ENCODE measurements around the gene LYRM1. TPM values are rescaled to one million over a fixed set of nuclear protein-coding genes. Genes with fewer than 3 reads are reported as not detected.

The LYRM1 gene
- total and polyA plus RNA-seq, 2 of the 8 experiments (the other 6 are each of a cell fraction or from before 2014, with no cell fraction given): 11.6 to 13.4 TPM

DNA sequence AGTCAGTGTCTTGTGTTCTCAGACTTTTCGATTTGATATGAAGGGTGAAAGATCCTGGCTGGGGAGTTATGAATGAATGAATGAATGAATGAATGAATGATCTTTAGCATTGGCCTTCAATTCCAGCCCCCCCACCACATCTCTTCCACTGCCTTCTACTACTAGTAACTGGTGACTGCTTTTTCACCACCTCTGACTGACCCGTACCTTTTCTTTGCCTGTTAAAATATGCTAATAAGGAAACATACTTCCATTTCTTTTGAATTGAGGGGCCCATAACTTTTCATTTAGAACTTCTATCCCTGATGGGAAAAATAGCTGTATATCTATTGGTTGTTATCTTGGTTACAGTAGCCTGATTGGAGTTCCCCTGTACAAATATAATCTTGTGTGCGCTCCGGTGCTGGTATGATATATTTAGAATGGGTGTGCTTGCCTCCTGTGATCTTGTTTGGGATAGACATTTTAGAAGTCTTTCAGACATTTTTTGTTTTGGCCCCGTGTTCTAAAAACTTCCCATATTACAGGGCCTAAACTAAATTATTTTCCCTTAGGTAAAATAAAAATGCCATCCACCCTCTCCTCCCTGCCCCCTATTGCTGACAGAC, 3.4 kb downstream of the LYRM1 start (continued):
- no peak for TF ChIP-seq POLR2AphosphoS5 (IDR thresholded peaks at IDR 0.05; ENCODE audit: low read depth, low read length)
- no peak for TF ChIP-seq JUN (IDR thresholded peaks at IDR 0.05; ENCODE audit: low read depth, low read length)
- no peak for TF ChIP-seq TAF7 (optimal IDR thresholded peaks at IDR 0.05; ENCODE audit: borderline replicate concordance, low read depth, low read length)
- TF ChIP-seq GABPA (IDR thresholded peaks at IDR 0.05; ENCODE audit: borderline replicate concordance, insufficient read depth, low read length): no peak
